ENCODE results near the gene TRANK1. TPM values are rescaled to one million over a fixed set of nuclear protein-coding genes. Genes with fewer than 3 reads are reported as not detected.

Gene TRANK1
- total RNA-seq, 6 donors from 2014 or later: 10.6 to 39.8 (median 28.1) TPM

DNA sequence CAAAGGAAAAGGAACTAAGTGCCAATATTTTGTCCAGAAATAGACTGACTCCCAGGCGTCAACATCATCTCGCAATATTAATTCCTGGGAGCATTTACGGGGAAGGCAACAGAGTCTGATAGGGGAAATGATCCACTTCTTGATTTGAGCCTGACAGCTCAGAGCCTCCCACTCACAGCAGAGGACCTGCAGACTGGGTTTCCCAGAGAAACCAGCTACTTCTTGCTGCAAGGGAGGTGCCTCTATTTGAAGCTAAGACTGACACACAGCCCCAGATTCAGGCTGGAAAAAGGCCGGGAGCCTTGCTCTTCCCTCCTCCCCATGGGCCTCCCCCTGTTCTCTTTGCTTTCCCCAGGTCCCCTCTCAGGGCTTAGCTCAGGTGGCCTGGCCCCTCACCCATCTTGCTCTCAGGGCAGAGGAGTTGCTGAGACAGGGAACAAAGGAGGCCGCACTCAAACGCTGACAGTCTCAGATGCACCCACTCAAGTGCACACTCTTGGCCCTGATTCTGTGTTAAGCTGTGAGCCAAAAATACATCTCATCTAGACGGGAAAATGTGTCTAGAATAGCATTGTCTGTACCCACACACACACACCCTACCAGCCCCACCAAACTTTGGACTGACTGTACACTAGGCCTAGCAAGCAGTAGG, 130.7 kb downstream of the TRANK1 start:
- Histone ChIP-seq H3K27ac (no peak overlapping the region), H3K4me3 (no peak overlapping the region), H3K27me3 (no peaks in the 10 kb centered on the region), H3K36me3 (no peaks in the 10 kb centered on the region), H3K9me3 (no peaks in the 10 kb centered on the region), H3K4me1 (no peaks in the 10 kb centered on the region)
- ATAC-seq (ENCODE audit: low FRiP score in 2 of 2) (no peak), DNase-seq (no peak)
- 50 to 71% methylated on average over 6 to 7 of the region's 7 CpGs for WGBS, 2 donors
- TF ChIP-seq POLR2AphosphoS5 (IDR thresholded peaks at IDR 0.05) (no peak), EP300 (IDR thresholded peaks at IDR 0.05) (no peak), POLR2A (IDR thresholded peaks at IDR 0.05) (no peak)
- TF ChIP-seq, protein P1, sequence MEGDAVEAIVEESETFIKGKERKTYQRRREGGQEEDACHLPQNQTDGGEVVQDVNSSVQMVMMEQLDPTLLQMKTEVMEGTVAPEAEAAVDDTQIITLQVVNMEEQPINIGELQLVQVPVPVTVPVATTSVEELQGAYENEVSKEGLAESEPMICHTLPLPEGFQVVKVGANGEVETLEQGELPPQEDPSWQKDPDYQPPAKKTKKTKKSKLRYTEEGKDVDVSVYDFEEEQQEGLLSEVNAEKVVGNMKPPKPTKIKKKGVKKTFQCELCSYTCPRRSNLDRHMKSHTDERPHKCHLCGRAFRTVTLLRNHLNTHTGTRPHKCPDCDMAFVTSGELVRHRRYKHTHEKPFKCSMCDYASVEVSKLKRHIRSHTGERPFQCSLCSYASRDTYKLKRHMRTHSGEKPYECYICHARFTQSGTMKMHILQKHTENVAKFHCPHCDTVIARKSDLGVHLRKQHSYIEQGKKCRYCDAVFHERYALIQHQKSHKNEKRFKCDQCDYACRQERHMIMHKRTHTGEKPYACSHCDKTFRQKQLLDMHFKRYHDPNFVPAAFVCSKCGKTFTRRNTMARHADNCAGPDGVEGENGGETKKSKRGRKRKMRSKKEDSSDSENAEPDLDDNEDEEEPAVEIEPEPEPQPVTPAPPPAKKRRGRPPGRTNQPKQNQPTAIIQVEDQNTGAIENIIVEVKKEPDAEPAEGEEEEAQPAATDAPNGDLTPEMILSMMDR (IDR thresholded peaks at IDR 0.05): no peak

DNA sequence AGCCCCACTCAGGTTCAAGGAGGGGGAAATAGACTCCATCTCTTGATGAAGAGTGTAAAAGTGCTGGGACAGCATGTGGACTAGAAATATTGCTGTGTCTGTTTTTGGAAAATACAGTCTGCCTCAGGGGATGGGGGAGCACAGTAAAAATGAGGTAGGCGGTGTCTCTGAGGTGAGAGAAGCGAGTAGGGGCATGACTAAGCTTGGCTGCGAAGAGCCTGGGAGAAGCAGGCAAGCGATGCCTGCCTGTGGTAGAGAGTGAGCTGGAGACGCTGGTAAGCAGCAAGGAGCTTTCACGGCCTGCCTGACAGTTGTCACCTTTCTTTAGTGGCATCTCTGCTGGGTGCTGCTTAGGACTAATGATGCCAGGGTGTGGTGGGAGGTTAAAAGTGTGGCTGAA, 131.5 kb downstream of the TRANK1 start:
- Histone ChIP-seq H3K4me3 (no peak overlapping the region), H3K9me3 (no peaks in the 10 kb centered on the region), H3K27me3 (no peaks in the 10 kb centered on the region), H3K27ac (no peak overlapping the region), H3K36me3 (no peaks in the 10 kb centered on the region), H3K4me1 (no peaks in the 10 kb centered on the region)
- no peak for TF ChIP-seq EP300 (IDR thresholded peaks at IDR 0.05)
- TF ChIP-seq, protein P1 (IDR thresholded peaks at IDR 0.05): no peak
- TF ChIP-seq POLR2AphosphoS5 (IDR thresholded peaks at IDR 0.05): no peak
- no peak for TF ChIP-seq POLR2A (IDR thresholded peaks at IDR 0.05)
- no peak for ATAC-seq (ENCODE audit: low FRiP score in 2 of 2)
- DNase-seq: no peak
- WGBS, 2 donors: 85 to 98% methylated on average over 6 of the region's 6 CpGs

DNA sequence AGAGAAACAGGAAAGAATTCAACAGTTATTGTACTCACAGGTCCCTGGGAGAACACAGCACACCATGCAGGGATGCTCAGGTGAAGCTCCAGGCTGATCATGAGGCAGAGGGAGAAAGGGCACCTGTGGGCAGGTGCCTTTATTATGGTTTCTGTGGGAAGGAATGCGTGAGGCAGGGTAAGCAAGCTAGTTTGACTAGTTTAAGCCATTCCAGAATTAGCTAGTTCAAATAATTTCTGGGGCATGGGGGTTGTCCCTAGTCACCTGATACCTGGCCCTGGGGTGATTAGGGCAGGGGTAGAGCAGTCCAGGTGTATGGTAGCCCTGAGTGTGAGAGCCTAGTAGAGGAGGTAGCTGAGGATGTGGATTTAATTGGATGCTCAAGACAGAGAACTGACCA, 132.6 kb downstream of the TRANK1 start:
- DNase-seq: no peak
- Histone ChIP-seq H3K36me3 (no peaks in the 10 kb centered on the region), H3K4me3 (no peak overlapping the region), H3K27me3 (no peaks in the 10 kb centered on the region), H3K4me1 (no peaks in the 10 kb centered on the region), H3K27ac (no peak overlapping the region), H3K9me3 (no peaks in the 10 kb centered on the region)
- TF ChIP-seq POLR2AphosphoS5 (IDR thresholded peaks at IDR 0.05): no peak
- TF ChIP-seq, protein P1 (IDR thresholded peaks at IDR 0.05): no peak
- no peak for TF ChIP-seq POLR2A (IDR thresholded peaks at IDR 0.05)
- no peak for TF ChIP-seq EP300 (IDR thresholded peaks at IDR 0.05)
- no peak for ATAC-seq (ENCODE audit: low FRiP score in 2 of 2)
- 83 to 90% methylated on average over 1 of the region's 1 CpG for WGBS, 2 donors

DNA sequence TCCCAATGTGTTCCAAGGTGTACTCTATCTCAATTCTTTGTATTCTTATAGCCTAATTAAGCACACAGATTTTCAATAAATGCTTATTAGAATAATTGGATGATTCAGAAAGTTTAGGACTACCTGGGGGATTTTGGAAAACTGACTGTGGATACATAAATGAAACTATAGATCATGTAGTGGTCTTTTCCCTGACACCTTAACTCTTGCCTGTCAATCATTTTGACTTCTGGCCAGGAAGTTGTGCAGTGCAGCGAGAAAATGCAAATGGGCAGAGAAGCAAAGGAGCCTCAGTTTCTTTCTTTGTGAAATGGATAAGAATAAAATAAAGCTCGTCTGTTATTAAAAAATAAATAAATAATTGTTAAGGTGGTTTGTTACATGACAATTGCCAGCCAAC, 133.1 kb downstream of the TRANK1 start:
- Histone ChIP-seq H3K36me3 (no peaks in the 10 kb centered on the region), H3K4me1 (no peaks in the 10 kb centered on the region), H3K27ac (no peak overlapping the region), H3K27me3 (no peaks in the 10 kb centered on the region), H3K9me3 (no peaks in the 10 kb centered on the region), H3K4me3 (no peak overlapping the region)
- DNase-seq (no peak), ATAC-seq (ENCODE audit: low FRiP score in 2 of 2) (no peak)
- TF ChIP-seq, protein P1 (IDR thresholded peaks at IDR 0.05): no peak
- TF ChIP-seq POLR2A (IDR thresholded peaks at IDR 0.05): no peak
- TF ChIP-seq EP300 (IDR thresholded peaks at IDR 0.05): no peak
- TF ChIP-seq POLR2AphosphoS5 (IDR thresholded peaks at IDR 0.05): no peak
- 86 to 87% methylated on average over 2 of the region's 2 CpGs for WGBS, 2 donors

Measured in upper lobe of left lung (tissue), 6 donors.